Liver (tissue), 9 donors: ENCODE results near the gene POLR2L. TPM values are rescaled to one million over a fixed set of nuclear protein-coding genes. Genes with fewer than 3 reads are reported as not detected.

Experiments
- DNase-seq: peaks from one replicate; pipeline ENCODE4 v3.0.0-alpha.2; 2017; ENCODE audit warnings: low spot score
- H3K27ac ChIP-seq, 2 donors: one replicate each; pipeline ENCODE4 v1.7.0; 2013; ENCODE audit warnings: inconsistent platforms in 2 of 2, low read length in 2 of 2, control low read depth in 1 of 2, low read depth in 1 of 2, mild to moderate bottlenecking in 1 of 2
- H3K27me3 ChIP-seq, 4 donors: one replicate each; pipeline versions ENCODE4 v1.6.1 to v1.7.0; 2013; ENCODE audit warnings: low read length in 3 of 4, inconsistent platforms in 1 of 4, mild to moderate bottlenecking in 1 of 4, moderate library complexity in 1 of 4; ENCODE audit not compliant: control insufficient read depth in 4 of 4, insufficient read depth in 4 of 4
- H3K36me3 ChIP-seq, 4 donors: one replicate each; pipeline versions ENCODE4 v1.6.1 to v1.7.0; 2013; ENCODE audit warnings: low read length in 3 of 4, mild to moderate bottlenecking in 3 of 4, low read depth in 1 of 4, moderate library complexity in 1 of 4; ENCODE audit not compliant: control insufficient read depth in 4 of 4, insufficient read depth in 3 of 4
- H3K4me1 ChIP-seq, 4 donors: one replicate each; pipeline versions ENCODE4 v1.6.1 to v1.7.0; 2013; ENCODE audit warnings: low read length in 3 of 4, mild to moderate bottlenecking in 3 of 4, moderate library complexity in 1 of 4; ENCODE audit not compliant: control insufficient read depth in 4 of 4, insufficient read depth in 4 of 4
- H3K4me3 ChIP-seq, 3 donors: one replicate each; pipeline versions ENCODE4 v1.6.1 to v1.7.0; 2013; ENCODE audit warnings: low read length in 3 of 3, control low read depth in 1 of 3, low read depth in 1 of 3, mild to moderate bottlenecking in 1 of 3
- H3K9ac ChIP-seq, 2 donors: one replicate each; pipeline ENCODE4 v1.7.0; 2013; ENCODE audit warnings: low read length in 2 of 2, mild to moderate bottlenecking in 2 of 2, moderate library complexity in 2 of 2, control low read depth in 1 of 2, low read depth in 1 of 2
- H3K9me3 ChIP-seq, 4 donors: one replicate each; pipeline versions ENCODE4 v1.6.1 to v1.7.0; 2013; ENCODE audit warnings: low read length in 3 of 4; ENCODE audit not compliant: control insufficient read depth in 4 of 4
- FOXA1 ChIP-seq: IDR thresholded peaks from 2 replicates; pipeline ENCODE4 v1.6.1; 2016; ENCODE audit warnings: antibody characterized with exemption
- FOXA2 ChIP-seq: IDR thresholded peaks from 2 replicates; pipeline ENCODE4 v1.6.1; 2016; ENCODE audit warnings: antibody characterized with exemption
- GABPA ChIP-seq, 2 donors: IDR thresholded peaks in 1 of 2; conservative IDR thresholded peaks in 1 of 2; 2 replicates each; pipeline ENCODE4 v1.6.1; 2016; ENCODE audit warnings: antibody characterized with exemption in 2 of 2, mild to moderate bottlenecking in 1 of 2, moderate library complexity in 1 of 2
- HNF4A ChIP-seq, 2 donors: conservative IDR thresholded peaks; 2 replicates each; pipeline ENCODE4 v1.6.1; 2016; ENCODE audit warnings: antibody characterized with exemption in 2 of 2, mild to moderate bottlenecking in 2 of 2
- HNF4G ChIP-seq: IDR thresholded peaks from 2 replicates; pipeline ENCODE4 v1.6.1; 2016; ENCODE audit warnings: antibody characterized with exemption
- JUND ChIP-seq, 2 donors: IDR thresholded peaks; 2 replicates each; pipeline ENCODE4 v1.6.1; 2016; ENCODE audit warnings: antibody characterized with exemption in 2 of 2
- RAD21 ChIP-seq, 2 donors: IDR thresholded peaks; 2 replicates each; pipeline ENCODE4 v1.6.1; 2016; ENCODE audit warnings: antibody characterized with exemption in 2 of 2, mild to moderate bottlenecking in 2 of 2
- TAF1 ChIP-seq: conservative IDR thresholded peaks from 2 replicates; pipeline ENCODE4 v1.6.1; 2016; ENCODE audit warnings: antibody characterized with exemption, mild to moderate bottlenecking
- YY1 ChIP-seq: IDR thresholded peaks from 2 replicates; pipeline ENCODE4 v1.6.1; 2016; ENCODE audit warnings: antibody characterized with exemption, mild to moderate bottlenecking
- WGBS: extraction: QIAGEN DNeasy Blood & Tissue Kit; methylation state at CpG from one replicate; pipeline ENCODE4 v1.1.7; 2013; 5-methylcytosine and 5-hydroxymethylcytosine counted together
- polyA plus RNA-seq, 2 donors: library from polyadenylated mRNA; stranded (reverse) in 1 of 2; unstranded in 1 of 2; fragments of 200-250 nt in 1 of 2; fragments of >200 nt in 1 of 2; fragmentation: Nextera tagmentation in 1 of 2; extraction: Ambion mirVana in 1 of 2; gene quantifications; one replicate each; pipeline versions ENCODE4 v1.2.1 to v1.2.3, GENCODE V29; 2013 to 2015
- total RNA-seq, 2 donors: library from RNA; depleted of rRNA; stranded (reverse); fragments of >200 nt; gene quantifications; one replicate each; pipeline ENCODE4 v1.2.3, GENCODE V29; 2014
- TF ChIP-seq, protein P1 (sequence below): fragments of 150-350 bp; IDR thresholded peaks from 2 replicates; pipeline ENCODE4 v1.5.1; 2017; ENCODE audit warnings: improper control_type of control experiment, low read depth, low read length; ENCODE audit not compliant: missing input control
- TF ChIP-seq, protein P2 (sequence below): IDR thresholded peaks from 2 replicates; pipeline ENCODE4 v1.6.1; 2016; ENCODE audit warnings: antibody characterized with exemption, mild to moderate bottlenecking
- TF ChIP-seq, protein P3 (sequence below): IDR thresholded peaks from 2 replicates; pipeline ENCODE4 v1.6.1; 2016; ENCODE audit warnings: antibody characterized with exemption
- donor health status: healthy.
- donor health status: healthy.
- donor health status: healthy.
- donor health status: healthy.
- donor health status: healthy.

POLR2L gene
- total and polyA plus RNA-seq, 4 donors, result 28.1 to 230 (median 106) TPM

DNA sequence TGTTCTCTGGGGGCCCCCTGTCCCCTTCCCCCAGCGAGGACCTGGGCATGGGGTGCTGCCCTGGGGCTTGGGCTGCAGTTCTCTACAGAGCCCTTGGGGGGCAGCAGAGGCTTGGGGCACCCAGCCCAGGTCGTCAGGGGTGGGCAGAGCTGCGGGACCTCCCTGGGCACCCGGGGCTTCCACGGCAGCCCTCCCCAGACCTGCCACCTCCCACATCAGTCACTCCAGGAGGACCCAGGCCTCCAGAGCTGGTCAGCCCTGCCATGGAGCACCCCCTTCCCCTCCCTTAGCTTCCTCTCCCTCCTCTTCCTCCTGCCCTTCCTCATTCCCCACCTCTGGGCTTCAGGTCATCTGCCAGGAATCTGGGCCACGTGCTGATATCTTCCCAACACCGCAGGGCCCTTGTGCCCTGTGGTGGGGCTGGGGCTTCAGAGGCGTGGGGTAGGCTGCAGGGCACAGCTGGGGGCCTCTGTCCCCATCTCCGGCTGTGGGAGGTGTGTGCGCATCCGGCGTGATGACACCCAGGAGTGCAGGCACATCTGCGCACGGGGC, 6.1 kb upstream of the POLR2L start:
- TF ChIP-seq RAD21 (IDR thresholded peaks at IDR 0.05), result peak; percentile 77 to 86
- TF ChIP-seq, protein P1, sequence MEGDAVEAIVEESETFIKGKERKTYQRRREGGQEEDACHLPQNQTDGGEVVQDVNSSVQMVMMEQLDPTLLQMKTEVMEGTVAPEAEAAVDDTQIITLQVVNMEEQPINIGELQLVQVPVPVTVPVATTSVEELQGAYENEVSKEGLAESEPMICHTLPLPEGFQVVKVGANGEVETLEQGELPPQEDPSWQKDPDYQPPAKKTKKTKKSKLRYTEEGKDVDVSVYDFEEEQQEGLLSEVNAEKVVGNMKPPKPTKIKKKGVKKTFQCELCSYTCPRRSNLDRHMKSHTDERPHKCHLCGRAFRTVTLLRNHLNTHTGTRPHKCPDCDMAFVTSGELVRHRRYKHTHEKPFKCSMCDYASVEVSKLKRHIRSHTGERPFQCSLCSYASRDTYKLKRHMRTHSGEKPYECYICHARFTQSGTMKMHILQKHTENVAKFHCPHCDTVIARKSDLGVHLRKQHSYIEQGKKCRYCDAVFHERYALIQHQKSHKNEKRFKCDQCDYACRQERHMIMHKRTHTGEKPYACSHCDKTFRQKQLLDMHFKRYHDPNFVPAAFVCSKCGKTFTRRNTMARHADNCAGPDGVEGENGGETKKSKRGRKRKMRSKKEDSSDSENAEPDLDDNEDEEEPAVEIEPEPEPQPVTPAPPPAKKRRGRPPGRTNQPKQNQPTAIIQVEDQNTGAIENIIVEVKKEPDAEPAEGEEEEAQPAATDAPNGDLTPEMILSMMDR, result peak; percentile 77
- TF ChIP-seq FOXA1, result no peak
- no peaks in the 10 kb centered on the region for H3K36me3 ChIP-seq
- H3K9me3 ChIP-seq, result no peaks in the 10 kb centered on the region
- H3K9ac ChIP-seq, result no peak overlapping the region
- H3K27me3 ChIP-seq, result peaks cover 0 to 3% (median 0%) of the 10 kb centered on the region in 4 donors
- peaks cover 10 to 40% (median 20%) of the 10 kb centered on the region in 4 donors for H3K4me1 ChIP-seq
- H3K27ac ChIP-seq, result no peak overlapping the region
- DNase-seq, result peak; percentile 72
- no peak overlapping the region for H3K4me3 ChIP-seq
- WGBS, result 39% methylated on average over 14 of the region's 14 CpGs

DNA sequence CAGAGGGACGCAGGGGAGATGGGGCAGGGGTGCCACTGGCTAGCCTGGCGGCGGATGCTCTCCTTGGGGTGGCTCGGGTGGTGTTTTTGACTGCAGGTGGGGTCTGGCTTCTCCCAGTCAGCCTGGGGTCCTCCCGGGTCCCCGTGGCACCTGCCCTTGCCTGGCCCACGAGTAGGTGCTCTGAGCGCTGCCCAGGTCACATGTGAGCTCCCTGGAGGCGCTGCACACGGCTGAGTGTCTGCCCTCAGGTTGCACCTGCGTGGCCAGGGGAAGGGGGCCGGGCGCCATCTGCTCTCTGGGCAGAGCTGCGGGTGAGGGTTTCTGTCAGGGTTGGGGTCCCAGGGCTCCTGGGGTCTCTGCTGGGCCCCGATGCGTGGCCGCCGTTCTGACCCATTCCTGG, 5.5 kb upstream of the POLR2L start:
- DNase-seq, result no peak
- Histone ChIP-seq H3K9me3 (no peaks in the 10 kb centered on the region), H3K27me3 (peaks cover 0 to 3% (median 0%) of the 10 kb centered on the region in 4 donors), H3K4me1 (peaks cover 16 to 45% (median 24%) of the 10 kb centered on the region in 4 donors), H3K27ac (no peak overlapping the region), H3K9ac (no peak overlapping the region), H3K36me3 (no peaks in the 10 kb centered on the region), H3K4me3 (no peak overlapping the region)
- WGBS, result 76% methylated on average over 18 of the region's 18 CpGs
- TF ChIP-seq HNF4A (conservative IDR thresholded peaks at IDR 0.05) (no peak), FOXA2 (no peak), YY1 (no peak), FOXA1 (no peak), TAF1 (no peak), GABPA (IDR thresholded peaks at IDR 0.05 in 1 of 2, conservative IDR thresholded peaks at IDR 0.05 in 1 of 2) (no peak), HNF4G (no peak), JUND (IDR thresholded peaks at IDR 0.05) (no peak)
- TF ChIP-seq, protein P1, result no peak
- TF ChIP-seq, protein P2, sequence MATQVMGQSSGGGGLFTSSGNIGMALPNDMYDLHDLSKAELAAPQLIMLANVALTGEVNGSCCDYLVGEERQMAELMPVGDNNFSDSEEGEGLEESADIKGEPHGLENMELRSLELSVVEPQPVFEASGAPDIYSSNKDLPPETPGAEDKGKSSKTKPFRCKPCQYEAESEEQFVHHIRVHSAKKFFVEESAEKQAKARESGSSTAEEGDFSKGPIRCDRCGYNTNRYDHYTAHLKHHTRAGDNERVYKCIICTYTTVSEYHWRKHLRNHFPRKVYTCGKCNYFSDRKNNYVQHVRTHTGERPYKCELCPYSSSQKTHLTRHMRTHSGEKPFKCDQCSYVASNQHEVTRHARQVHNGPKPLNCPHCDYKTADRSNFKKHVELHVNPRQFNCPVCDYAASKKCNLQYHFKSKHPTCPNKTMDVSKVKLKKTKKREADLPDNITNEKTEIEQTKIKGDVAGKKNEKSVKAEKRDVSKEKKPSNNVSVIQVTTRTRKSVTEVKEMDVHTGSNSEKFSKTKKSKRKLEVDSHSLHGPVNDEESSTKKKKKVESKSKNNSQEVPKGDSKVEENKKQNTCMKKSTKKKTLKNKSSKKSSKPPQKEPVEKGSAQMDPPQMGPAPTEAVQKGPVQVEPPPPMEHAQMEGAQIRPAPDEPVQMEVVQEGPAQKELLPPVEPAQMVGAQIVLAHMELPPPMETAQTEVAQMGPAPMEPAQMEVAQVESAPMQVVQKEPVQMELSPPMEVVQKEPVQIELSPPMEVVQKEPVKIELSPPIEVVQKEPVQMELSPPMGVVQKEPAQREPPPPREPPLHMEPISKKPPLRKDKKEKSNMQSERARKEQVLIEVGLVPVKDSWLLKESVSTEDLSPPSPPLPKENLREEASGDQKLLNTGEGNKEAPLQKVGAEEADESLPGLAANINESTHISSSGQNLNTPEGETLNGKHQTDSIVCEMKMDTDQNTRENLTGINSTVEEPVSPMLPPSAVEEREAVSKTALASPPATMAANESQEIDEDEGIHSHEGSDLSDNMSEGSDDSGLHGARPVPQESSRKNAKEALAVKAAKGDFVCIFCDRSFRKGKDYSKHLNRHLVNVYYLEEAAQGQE, result no peak
- TF ChIP-seq, protein P3, sequence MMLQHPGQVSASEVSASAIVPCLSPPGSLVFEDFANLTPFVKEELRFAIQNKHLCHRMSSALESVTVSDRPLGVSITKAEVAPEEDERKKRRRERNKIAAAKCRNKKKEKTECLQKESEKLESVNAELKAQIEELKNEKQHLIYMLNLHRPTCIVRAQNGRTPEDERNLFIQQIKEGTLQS, result no peak
